Measurements from ENCODE around the gene TMEM44.
"Not testable (repeated sequence)": the region's sequence is repeated elsewhere in the genome, so short reads cannot be mapped to it uniquely, and the experiment has no call there.

Gene TMEM44

DNA sequence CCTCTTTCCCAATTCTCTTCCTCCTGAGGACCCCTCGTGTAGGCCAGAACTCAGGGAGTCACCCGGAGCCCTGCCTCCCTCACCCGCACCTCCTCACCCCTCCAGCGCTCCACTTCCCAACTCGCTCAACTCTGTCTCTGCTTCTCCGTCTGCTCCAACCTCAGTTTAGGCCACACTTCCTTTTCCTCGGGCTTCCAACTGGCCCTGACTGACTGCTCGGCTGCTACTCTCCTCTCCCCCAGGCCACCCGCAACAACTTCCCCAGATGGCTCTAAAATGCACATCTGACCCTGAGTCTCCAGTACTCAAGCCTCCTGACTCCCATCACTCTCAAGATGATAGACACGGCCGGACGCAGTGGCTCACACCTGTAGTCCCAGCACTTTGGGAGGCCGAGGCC is 23.6 kb downstream of the TMEM44 start:
- in situ Hi-C loops (cut with HindIII; ENCODE audit: low sequenced_read_pairs): no loop called here

DNA sequence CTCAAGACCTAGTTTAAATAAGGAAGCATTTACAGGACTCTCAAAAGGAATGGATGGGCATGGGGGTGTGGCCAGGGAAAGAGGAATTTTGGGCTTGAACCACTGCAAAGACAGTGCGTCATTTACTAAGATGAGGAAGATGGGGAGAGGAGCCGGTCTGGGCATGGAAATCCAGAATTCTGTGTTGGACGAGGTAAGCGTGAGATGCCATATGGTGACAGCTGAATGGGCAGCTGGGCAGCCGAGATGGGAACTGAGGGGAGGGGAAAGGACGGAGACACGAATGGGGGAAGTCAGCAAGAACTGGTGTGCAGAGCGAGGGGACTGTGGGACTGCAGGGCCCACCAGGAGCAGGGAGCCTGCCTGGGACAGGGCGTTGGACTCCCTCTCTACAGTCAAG is 24.2 kb downstream of the TMEM44 start:
- H3K4me3 ChIP-seq (ENCODE audit: low read depth, low read length): no peak overlapping the region
- DNase-seq (ENCODE audit: low read depth): no peak
- in situ Hi-C loops (cut with HindIII; ENCODE audit: low sequenced_read_pairs): no loop called here
- TF ChIP-seq, protein P1, sequence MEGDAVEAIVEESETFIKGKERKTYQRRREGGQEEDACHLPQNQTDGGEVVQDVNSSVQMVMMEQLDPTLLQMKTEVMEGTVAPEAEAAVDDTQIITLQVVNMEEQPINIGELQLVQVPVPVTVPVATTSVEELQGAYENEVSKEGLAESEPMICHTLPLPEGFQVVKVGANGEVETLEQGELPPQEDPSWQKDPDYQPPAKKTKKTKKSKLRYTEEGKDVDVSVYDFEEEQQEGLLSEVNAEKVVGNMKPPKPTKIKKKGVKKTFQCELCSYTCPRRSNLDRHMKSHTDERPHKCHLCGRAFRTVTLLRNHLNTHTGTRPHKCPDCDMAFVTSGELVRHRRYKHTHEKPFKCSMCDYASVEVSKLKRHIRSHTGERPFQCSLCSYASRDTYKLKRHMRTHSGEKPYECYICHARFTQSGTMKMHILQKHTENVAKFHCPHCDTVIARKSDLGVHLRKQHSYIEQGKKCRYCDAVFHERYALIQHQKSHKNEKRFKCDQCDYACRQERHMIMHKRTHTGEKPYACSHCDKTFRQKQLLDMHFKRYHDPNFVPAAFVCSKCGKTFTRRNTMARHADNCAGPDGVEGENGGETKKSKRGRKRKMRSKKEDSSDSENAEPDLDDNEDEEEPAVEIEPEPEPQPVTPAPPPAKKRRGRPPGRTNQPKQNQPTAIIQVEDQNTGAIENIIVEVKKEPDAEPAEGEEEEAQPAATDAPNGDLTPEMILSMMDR (IDR thresholded peaks at IDR 0.05; ENCODE audit: low read depth, low read length, missing control alignments): no peak

More for the DNA sequence above, 23.6 kb downstream of the TMEM44 start:
- no peak overlapping the region for H3K4me3 ChIP-seq (ENCODE audit: low read depth, low read length)
- DNase-seq (ENCODE audit: low read depth): no peak
- TF ChIP-seq, protein P1 (IDR thresholded peaks at IDR 0.05; ENCODE audit: low read depth, low read length, missing control alignments): no peak

DNA sequence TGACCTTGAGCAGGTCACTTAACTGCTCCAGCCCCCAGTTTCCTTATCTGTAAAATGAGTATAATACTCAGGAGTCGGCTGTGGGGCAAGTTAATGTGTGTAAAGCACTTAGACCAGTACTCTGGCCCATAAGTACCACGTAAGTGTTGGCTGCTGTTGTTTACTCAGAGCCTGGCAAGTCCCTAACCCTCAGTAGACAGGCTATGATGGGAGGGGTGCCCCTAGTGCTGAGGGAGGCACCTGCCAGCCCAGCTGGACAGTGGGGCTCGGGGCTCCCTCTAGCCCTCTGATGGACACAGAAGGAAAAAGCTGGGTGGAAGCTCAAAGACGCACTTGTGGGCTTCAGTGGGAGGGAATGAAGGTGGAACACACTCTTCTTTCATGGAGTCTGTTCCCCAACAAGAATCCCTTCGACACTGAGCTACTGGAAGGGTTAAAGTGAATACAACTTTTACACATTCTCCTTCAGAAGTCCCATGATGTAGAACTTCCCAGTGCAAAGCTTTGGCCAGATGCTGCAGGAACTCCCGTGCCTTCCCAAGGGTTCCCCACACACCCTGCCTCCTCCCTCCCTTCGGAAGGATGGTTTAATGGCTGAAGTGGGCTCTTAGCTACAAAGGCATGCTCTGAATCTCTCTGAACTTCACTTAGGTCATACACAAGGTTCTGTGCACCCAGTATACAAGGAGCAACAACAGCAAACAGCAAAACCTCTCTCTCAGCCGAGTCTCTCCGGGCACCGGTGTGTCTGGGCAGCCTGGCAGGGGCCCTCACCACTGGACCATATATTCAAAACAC is 25.4 kb downstream of the TMEM44 start:
- no peak for DNase-seq (ENCODE audit: low read depth)
- no peak overlapping the region for H3K4me3 ChIP-seq (ENCODE audit: low read depth, low read length)
- in situ Hi-C loops (cut with HindIII; ENCODE audit: low sequenced_read_pairs): no loop called here
- TF ChIP-seq, protein P1 (IDR thresholded peaks at IDR 0.05; ENCODE audit: low read depth, low read length, missing control alignments): no peak

DNA sequence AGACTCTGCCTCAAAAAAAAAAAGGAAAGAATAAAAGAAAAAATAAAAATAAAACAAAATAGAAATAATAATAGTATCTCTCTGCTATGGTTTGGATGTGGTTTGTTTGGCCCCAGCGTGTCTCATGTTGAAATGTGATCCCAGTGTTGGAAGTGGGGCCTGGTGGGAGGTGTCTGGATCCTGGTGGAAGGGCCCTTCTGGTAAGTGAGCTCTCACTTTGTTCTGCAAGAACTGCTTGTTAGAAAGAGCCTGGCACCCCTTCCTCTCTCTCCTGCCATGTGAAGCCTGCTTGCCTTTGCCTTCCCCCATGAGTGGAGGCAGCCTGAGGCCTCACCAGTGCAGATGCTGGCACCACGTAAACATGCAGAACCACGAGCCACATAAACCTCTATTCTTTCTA is 26.3 kb downstream of the TMEM44 start:
- in situ Hi-C loops (cut with HindIII; ENCODE audit: low sequenced_read_pairs): no loop called here
- TF ChIP-seq, protein P1 (IDR thresholded peaks at IDR 0.05; ENCODE audit: low read depth, low read length, missing control alignments): no peak
- DNase-seq (ENCODE audit: low read depth): no peak
- H3K4me3 ChIP-seq (ENCODE audit: low read depth, low read length): no peak overlapping the region

DNA sequence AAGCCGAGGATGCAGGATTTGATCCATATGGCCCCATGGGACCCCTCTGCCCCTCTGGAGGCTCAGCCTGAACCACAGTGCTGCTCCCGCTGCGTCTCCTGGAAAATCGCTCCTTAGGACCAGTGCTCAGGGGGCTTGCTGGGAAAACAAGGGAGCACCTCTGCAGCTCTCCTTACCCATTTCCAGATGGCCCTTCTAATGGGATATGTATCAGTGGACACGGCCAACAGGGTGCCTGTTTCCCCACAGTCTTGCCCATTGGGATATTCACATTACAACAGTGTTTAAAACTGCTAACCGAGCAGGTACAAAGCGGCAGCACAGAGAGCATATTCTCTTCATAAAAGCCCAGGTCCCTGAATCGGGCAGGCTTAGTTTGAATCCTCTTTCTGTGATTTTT is 27.1 kb downstream of the TMEM44 start:
- no peak overlapping the region for H3K4me3 ChIP-seq (ENCODE audit: low read depth, low read length)
- DNase-seq (ENCODE audit: low read depth): no peak
- TF ChIP-seq, protein P1 (IDR thresholded peaks at IDR 0.05; ENCODE audit: low read depth, low read length, missing control alignments): no peak
- in situ Hi-C loops (cut with HindIII; ENCODE audit: low sequenced_read_pairs): no loop called here

DNA sequence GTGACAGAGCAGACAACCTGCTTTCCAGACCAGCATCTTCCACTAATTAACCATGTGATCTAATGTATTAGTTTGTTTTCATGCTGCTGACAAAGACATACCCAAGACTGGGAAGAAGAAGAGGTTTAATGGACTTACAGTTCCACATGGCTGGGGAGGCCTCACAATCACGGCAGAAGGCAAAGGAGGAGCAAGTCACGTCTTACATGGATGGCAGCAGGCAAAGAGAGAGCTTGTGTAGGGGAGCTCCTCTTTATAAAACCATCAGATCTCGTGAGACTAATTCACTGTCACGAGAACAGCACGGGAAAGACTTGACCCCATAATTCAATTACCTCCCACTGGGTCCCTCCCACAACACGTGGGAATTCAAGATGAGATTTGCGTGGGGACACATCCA is 27.9 kb downstream of the TMEM44 start:
- DNase-seq (ENCODE audit: low read depth); in situ Hi-C loops (cut with HindIII; ENCODE audit: low sequenced_read_pairs): not testable (repeated sequence)

DNA sequence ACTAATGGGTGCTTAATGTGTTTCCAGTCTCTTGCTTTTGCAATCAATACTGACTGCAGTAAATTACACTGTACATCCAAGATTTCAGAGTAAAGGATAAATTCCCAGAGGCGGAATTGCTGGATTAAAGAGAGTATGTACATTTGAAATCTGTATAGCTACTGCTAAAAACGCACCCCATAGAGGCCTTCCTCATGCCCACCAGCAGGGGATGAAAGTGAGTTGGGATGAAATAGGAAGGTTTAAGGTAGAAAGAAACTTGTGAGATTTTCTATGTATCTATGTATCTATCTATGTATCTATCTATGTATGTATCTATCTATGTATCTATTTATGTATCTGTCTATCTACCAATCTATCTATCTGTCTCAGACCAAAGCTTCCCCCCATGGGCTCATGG is 28.4 kb downstream of the TMEM44 start:
- in situ Hi-C loops (cut with HindIII; ENCODE audit: low sequenced_read_pairs): no loop called here
- no peak overlapping the region for H3K4me3 ChIP-seq (ENCODE audit: low read depth, low read length)
- DNase-seq (ENCODE audit: low read depth): no peak
- TF ChIP-seq, protein P1 (IDR thresholded peaks at IDR 0.05; ENCODE audit: low read depth, low read length, missing control alignments): peak; percentile 68

More for the DNA sequence above, 27.9 kb downstream of the TMEM44 start:
- H3K4me3 ChIP-seq (ENCODE audit: low read depth, low read length): not testable (repeated sequence)

All from astrocyte of the cerebellum (primary cell).